HG03558 (cell line): ENCODE data around the gene VCL.
A peak's percentile ranks its signal among the peaks of the same experiment; 100 is the strongest.
"Not testable (repeated sequence)": the region's sequence is repeated elsewhere in the genome, so short reads cannot be mapped to it uniquely, and the experiment has no call there.

ENCODE experiments used
- ATAC-seq: cut with Tn5 transposase; IDR thresholded peaks from one replicate; pipeline ENCODE4 v1.9.1; 2021; ENCODE audit warnings: moderate number of reproducible peaks; ENCODE audit not compliant: unreplicated experiment; ENCODE audit errors: extremely low read depth

Gene VCL

GRCh38 chr10:74000244-74000643 is 2.3 kb downstream of the VCL start:
- ATAC-seq, result not testable (repeated sequence)

DNA sequence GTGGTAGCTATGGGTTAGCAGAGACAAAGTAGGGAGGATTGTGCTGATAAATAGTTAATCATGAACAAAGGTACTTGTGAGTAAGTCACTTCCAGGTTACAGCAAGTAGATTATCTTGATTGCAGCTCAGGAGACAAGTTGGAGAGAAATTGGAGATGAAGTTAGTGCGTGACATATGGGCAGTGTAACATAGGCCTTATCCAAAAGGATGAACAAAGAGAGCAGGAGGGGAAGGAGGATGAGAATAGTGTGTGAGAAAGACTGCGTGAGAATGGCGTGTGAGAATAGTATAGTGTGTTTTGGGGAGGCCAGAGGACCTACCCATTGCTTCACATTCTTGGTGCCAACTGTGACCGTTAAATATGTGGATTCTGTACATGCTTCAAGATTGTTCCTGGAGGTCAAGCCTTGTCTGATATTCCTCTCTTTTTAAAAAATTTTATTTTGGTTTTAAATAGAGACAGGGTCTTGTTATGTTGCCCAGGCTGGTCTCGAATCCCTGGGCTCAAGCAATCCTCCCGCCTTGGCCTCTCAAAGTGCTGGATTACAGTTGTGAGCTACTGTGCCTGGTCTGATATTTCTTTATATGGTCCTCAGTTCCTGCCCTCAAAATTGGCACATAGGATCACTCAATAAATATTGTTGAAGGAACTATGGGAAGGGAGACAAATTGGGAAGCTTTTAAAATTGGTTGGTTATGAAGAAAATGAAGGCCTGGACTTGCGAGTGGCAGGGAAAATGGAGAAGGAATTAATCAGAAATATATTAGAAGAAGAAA is 3.2 kb downstream of the VCL start:
- ATAC-seq, result no peak

- no peak for ATAC-seq
These were observed 8.4 kb downstream of the VCL start for GRCh38 chr10:74006269-74006668.

DNA sequence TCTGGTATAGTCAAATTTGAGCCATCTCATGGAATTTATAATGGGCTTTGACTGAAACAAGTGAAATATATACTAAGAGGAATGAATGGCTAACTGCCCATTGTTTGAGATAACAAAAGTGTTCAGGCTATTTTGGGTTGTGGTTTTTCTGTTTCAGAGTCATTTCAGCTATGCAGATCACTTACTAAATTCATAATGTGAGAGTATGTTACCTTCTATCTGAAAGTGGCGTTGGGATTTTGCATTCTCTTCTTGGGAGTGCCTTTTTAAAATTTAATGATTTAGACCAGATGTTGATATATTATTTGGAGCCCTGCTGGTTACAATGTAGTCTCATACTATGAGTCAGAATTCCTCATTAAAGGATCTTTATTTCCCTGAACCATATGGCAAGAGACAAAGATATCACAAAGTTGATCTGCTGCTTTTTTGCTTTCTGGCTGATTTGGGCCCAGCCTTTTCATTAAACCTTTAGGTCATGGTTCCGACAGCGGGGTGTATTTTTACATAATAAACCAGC is 10.4 kb downstream of the VCL start:
- ATAC-seq, result peak; percentile 78

DNA sequence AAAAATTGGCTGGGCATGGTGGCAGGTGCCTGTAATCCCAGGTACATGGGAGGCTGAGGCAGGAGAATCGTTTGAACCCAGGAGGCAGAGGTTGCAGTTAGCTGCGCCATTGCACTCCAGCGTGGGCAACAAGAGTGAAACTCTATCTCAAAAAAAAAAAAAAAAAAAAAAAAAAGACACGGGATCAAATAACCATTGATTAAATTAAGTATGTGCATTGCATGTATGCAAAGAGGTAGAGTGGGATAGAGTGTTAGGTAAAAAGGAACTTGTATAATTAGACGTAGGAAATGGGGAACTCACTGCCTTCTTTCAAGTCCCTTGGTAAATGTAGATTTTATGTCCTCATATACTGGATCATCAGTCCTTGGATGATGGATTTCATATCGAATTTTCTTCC is 13.1 kb downstream of the VCL start:
- no peak for ATAC-seq

GRCh38 chr10:74011770-74012169 is 13.9 kb downstream of the VCL start:
- no peak for ATAC-seq

- no peak for ATAC-seq
These were observed 14.6 kb downstream of the VCL start for GRCh38 chr10:74012480-74012879.

- ATAC-seq, result no peak
These were observed 15.1 kb downstream of the VCL start for GRCh38 chr10:74013004-74013403.

DNA sequence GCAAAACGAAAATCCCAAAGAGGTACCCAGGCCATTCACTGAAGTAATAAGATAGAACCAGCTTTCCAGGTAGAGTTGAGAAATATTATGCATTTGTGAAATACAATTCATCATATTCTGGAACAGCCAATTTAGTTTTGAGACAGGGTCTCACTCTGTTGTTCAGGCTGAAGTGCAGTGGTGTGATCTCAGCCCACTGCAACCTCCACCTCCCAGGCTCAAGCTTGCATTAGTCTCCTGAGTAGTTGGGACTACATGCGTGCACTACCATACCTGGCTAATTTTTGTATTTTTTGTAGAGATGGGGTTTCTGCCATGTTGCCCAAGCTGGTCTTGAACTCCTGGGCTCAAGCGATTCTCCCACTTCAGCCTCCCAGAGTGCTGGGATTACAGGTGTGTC is 16.7 kb downstream of the VCL start:
- not testable (repeated sequence) for ATAC-seq

DNA sequence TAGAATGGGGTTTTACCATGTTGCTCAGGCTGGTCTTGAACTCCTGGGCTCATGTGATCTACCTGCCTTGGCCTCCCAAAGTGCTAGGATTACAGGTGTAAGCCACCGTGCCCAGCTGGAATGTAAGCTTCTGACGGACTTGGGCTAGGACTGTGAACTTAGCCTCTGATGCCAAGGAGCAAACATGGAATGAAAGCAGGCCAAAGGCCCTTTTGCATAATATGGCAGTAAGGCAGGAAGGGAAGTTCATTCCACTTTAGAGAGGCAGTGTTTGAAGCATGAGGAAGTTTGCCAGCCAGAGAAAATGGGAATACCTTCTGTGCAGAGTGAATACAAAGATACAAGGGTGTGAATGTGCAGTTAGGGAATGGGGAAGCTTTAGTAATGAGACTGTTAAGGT is 20.3 kb downstream of the VCL start:
- ATAC-seq, result no peak

- no peak for ATAC-seq
These were observed 23.5 kb downstream of the VCL start for GRCh38 chr10:74021248-74022055.

- ATAC-seq, result no peak
These were observed 25.2 kb downstream of the VCL start for GRCh38 chr10:74022926-74023629.

DNA sequence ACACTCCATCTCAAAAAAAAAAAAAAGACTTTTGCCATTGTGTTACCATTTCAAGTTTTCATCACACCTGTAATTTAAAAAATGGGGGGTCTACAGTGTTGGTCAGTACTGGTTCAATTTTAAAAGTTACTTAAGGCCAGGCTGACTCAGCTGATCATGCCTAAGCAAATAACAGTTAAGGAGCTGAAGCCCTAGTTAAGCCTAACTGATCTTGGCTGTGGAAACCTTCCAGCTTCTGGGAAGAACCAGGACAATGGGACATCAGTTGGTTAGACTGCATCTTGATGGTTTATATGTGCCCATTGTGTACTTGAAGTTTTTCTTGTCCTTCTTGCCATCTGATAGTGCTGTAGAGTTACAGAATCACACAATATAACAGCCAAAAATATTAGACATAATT is 26.7 kb downstream of the VCL start:
- no peak for ATAC-seq

- ATAC-seq, result no peak
These were observed 27.6 kb downstream of the VCL start for GRCh38 chr10:74025380-74025978.

- ATAC-seq, result no peak
These were observed 28.6 kb downstream of the VCL start for GRCh38 chr10:74026428-74027015.

- ATAC-seq, result no peak
These were observed 29.8 kb downstream of the VCL start for GRCh38 chr10:74027702-74028101.

- no peak for ATAC-seq
These were observed 32.0 kb downstream of the VCL start for GRCh38 chr10:74029943-74030342.

DNA sequence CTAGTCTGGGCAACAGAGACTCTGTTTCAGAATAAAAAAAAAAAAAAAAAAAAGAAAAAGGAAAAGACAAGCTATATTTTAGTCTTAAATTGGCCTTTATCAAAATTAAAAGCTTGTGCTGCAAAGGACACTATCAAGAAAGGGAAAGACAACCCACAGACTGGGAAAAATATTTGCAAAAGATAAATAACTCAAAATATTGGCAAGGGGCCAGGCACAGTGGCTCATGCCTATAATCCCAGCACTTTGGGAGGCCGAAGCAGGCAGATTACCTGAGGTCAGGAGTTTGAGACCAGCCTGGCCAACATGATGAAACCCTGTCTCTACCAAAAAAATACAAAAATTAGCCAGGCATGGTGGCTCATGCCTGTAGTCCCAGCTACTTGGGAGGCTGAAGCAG is 34.3 kb downstream of the VCL start:
- ATAC-seq, result not testable (repeated sequence)

DNA sequence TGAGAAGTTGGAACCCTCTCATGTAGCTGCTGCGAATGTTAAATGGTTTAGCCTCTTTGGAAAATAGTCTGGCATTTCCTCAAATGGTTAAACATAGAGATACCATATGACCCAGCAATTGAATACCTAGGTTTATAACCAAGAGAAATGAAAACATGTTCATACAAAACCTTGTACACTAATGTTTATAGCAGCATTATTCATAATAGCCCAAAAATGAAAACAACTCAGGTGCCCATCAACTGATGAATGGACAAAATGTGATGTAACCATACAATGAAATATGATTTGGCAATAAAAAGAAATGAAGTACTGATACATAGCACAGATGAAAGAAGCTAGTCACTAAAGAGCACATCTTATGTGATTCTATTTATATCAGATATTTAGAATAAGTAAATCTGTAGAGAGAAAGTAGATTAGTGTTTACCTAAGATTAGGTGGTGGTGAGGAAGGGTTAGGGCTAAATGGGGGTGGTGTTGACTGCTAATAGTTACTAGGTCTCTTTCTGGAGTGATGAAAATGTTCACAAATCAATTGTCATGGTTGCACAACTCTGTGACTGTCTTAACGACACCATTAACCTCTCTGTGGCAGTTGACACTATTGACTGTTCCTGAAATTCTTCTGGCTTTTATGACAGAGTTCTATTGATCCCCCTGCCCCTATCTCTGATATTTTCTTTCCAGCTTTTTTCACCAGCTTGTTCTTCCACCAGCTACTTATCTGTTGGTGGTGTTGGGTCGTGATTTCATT is 35.2 kb downstream of the VCL start:
- no peak for ATAC-seq
